ENCODE data around the gene ENTPD8.

The ENTPD8 gene

DNA sequence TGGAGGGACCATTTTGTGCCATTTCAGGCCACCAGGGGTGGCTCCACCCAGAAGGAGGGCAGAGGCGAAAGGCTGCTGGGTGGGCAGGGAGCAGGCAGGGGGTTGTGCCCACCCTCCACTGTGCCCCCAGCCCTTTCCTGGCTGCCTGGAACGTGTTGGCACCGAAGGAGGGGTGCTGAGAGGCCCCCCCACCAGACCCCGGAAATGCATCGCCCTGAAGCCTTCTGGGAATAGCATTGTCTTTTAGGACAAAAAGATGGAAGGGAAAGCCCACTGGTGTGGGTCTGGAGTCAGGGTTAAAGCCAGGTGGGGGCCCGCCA lies 12.9 kb downstream of the ENTPD8 start:
- no peak overlapping the region for H3K4me3 ChIP-seq (ENCODE audit: low read depth, low read length)
- TF ChIP-seq, protein P1, sequence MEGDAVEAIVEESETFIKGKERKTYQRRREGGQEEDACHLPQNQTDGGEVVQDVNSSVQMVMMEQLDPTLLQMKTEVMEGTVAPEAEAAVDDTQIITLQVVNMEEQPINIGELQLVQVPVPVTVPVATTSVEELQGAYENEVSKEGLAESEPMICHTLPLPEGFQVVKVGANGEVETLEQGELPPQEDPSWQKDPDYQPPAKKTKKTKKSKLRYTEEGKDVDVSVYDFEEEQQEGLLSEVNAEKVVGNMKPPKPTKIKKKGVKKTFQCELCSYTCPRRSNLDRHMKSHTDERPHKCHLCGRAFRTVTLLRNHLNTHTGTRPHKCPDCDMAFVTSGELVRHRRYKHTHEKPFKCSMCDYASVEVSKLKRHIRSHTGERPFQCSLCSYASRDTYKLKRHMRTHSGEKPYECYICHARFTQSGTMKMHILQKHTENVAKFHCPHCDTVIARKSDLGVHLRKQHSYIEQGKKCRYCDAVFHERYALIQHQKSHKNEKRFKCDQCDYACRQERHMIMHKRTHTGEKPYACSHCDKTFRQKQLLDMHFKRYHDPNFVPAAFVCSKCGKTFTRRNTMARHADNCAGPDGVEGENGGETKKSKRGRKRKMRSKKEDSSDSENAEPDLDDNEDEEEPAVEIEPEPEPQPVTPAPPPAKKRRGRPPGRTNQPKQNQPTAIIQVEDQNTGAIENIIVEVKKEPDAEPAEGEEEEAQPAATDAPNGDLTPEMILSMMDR (IDR thresholded peaks at IDR 0.05; ENCODE audit: borderline replicate concordance, insufficient read depth, low read depth, low read length), result no peak

DNA sequence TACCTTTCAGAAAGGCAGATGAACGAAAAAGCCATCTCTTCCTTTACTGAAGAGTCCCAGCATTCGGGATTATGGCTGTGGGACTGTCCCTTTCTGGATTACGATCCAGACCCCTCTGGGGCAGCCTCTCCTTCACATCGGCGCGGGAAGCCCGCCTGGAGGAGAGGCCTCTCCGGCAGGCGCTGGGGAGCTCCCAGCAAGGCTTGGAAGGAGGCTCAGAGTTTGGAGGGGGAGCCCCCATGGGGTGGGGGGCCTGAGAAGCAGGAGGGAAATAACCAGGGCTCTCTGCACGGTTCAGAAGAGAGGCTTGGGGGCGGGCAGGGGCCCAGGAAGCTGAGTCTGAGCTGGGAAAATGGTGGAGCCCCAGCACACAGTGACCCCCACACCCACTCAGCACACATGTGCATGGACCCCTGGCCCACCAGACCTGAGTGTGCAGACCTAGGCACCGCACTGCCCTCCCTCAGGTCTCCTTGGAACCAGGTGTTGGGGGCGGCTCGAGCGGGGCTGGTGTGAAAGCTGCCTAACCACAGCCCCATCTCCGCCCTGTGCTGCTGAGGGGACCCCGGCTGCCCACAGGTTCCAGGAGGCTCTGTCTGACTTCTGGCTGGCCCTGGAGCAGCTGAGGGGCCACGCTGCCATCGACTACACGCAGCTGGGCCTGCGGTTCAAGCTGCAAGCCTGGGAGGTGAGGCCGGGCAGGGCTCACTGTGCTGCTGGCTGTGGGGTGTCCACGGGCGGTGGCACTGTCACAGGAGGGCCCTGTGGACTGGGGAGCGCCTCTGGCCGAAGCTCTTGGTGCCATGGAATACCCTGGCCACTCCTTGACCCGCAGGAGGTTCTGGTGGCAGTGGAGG lies 13.5 kb downstream of the ENTPD8 start:
- H3K4me3 ChIP-seq (ENCODE audit: low read depth, low read length), result no peak overlapping the region
- TF ChIP-seq, protein P1 (IDR thresholded peaks at IDR 0.05; ENCODE audit: borderline replicate concordance, insufficient read depth, low read depth, low read length), result no peak

DNA sequence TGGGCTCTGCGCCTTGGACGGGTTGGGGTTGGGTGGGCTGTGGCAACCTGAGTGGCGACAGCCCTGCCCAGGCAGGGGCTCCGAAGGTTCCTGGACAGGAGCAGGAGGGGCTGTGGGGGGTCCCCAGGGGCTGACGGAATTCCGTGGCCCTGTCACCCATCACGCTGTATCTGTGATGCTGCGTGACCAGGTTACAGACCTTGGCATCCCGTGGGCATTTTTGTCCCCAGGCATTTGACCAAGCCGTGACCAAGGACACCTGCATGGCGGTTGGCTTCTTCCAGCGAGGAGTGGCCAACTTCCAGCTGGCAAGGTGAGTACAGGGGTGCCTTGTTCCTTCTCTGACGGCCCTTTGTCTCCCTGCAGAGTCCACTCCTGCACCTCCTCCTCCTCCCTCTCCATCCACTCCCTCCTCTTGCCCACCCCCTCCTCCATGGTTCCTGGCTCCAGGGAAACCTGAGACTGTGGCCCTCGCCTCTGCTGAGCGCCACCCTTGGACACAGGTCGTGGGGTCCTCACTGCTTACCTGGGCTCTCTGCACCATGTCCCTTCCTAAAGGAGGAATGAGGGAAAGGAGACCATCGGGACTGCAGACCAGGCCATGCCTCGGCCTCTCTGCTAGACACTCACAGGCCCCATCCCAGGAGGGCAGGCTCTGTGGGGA lies 15.0 kb downstream of the ENTPD8 start:
- H3K4me3 ChIP-seq (ENCODE audit: low read depth, low read length), result no peak overlapping the region
- TF ChIP-seq, protein P1 (IDR thresholded peaks at IDR 0.05; ENCODE audit: borderline replicate concordance, insufficient read depth, low read depth, low read length), result no peak

DNA sequence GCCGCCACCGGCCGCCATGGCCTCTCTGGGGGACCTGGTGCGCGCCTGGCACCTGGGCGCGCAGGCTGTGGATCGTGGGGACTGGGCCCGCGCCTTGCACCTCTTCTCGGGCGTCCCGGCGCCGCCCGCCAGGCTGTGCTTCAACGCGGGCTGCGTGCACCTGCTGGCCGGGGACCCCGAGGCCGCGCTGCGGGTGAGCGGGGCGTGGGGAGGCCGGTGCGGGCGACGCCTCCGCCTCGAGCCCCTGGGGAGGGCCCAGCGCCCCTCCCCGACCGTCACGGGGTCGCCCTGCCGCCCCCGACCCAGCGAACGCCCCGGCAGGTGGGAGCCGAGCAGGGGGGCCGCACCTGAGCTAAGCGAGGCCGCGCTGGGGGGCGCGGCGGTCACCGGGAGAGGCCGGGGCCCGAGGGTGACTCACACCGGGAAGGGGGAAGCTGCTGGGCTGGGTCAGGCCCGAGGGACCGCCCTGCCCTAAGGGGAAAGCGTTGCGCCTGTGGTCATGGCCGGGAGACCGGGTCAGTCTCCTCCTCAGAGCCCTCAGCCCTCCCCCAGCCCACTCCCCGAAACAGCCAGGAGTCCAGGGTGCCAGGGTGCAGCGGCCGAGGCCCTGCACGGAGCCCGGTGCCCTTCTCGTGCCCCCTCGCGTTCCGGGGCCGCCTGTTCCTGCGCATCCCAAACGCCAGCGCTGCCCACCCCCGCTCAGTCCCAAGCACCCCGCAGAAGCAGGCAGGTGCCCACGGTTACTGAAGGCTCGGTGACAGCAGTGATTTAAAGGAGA lies 17.5 kb downstream of the ENTPD8 start:
- TF ChIP-seq, protein P1 (IDR thresholded peaks at IDR 0.05; ENCODE audit: borderline replicate concordance, insufficient read depth, low read depth, low read length), result no peak
- H3K4me3 ChIP-seq (ENCODE audit: low read depth, low read length), result peak overlapping the region; percentile 42

DNA sequence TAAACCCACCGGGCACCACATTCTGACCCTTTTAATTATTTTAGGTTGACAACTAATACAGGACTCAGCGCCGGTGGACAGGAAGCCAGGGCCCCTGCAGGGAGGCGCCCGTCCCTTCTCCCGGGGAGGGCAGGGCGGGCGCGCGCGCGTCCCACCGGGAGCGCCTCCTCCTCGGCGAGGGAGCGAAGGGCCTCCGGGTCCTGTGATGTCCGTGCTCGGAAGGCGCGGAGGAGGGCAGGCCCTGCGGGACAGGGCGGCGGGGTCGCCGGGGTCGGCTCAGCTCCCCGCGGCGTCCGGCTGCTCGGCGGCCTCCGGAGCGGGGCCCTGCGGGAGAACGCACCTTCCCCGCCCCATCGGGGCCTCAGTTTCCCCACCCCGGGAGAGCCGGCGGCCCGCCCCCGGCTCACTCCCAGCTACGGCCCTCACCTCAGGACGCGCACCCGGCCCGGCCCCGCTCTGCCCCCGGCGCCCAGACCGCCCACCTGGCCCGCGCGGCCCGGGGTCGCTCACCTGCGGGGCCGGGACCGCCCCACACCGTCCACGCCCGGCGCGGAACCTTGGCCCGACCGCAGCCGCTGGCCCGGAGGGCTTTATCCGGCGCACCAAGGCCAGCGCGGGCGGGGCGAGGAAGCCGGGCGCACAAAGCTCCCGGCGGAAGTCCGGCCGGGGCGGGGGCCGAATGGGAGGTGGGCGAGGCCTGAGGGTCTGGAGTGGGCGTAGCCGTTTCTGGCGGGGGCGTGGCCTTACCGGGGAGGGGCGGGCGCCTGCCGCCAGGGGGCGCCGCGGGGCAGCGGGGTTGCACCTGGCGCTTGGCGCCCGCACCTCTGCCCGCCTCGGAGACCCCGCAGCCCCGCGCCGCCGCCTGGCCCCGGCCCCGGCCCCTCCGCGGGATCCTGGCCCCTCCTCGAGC lies 18.3 kb downstream of the ENTPD8 start, which contains the start of the genes EXD3 and NOXA1:
EXD3 (minus strand) TSS at position 559 of the 910 bp plus-strand sequence. CDS start 27,805 bp downstream, outside the sequence.
NOXA1 (plus strand) TSS at position 790 of the 910 bp plus-strand sequence. CDS start 137 bp downstream, outside the sequence.
- peak within 1 kb of the TSS; percentile 82 for H3K4me3 ChIP-seq (ENCODE audit: low read depth, low read length)
- TF ChIP-seq, protein P1 (IDR thresholded peaks at IDR 0.05; ENCODE audit: borderline replicate concordance, insufficient read depth, low read depth, low read length), result peak; percentile 93
